Right lobe of liver (tissue), 6 donors: ENCODE results near the gene ZMYM4. TPM values are rescaled to one million over a fixed set of nuclear protein-coding genes. Genes with fewer than 3 reads are reported as not detected.
A peak's percentile ranks its signal among the peaks of the same experiment; 100 is the strongest.

Experiments used
- ATAC-seq, 4 donors: fragments of 200-7000 bp; cut with Tn5 transposase; one replicate each; pipeline ENCODE4 v1.9.1; 2020; ENCODE audit warnings: mild to moderate bottlenecking in 4 of 4, moderate library complexity in 4 of 4
- DNase-seq, 3 donors: peaks; one replicate each; pipeline ENCODE4 v3.0.0-alpha.2; 2020
- H3K27ac ChIP-seq, 3 donors: fragments of 200-600 bp; one replicate each; pipeline ENCODE4 v1.8.0; 2022
- H3K27me3 ChIP-seq, 2 donors: fragments of 200-600 bp; one replicate each; pipeline ENCODE4 v1.8.0; 2022
- H3K36me3 ChIP-seq, 4 donors: fragments of 200-600 bp; sonication (generic) in 1 of 4; one replicate each; pipeline versions ENCODE4 v1.5.1 to v1.8.0; 2017 to 2022; ENCODE audit warnings: control low read depth in 1 of 4
- H3K4me1 ChIP-seq, 4 donors: fragments of 200-600 bp; sonication (generic) in 1 of 4; one replicate each; pipeline versions ENCODE4 v1.5.1 to v1.8.0; 2017 to 2022; ENCODE audit warnings: control low read depth in 1 of 4
- H3K4me3 ChIP-seq, 3 donors: fragments of 200-600 bp; one replicate each; pipeline ENCODE4 v1.8.0; 2022
- H3K9me3 ChIP-seq, 4 donors: fragments of 200-600 bp; sonication (generic) in 1 of 4; one replicate each; pipeline versions ENCODE4 v1.5.1 to v1.8.0; 2017 to 2022; ENCODE audit warnings: control low read depth in 1 of 4
- POLR2A ChIP-seq: fragments of 450-650 bp; IDR thresholded peaks from one replicate; pipeline ENCODE4 v1.6.1; 2017; ENCODE audit warnings: antibody characterized with exemption, mild to moderate bottlenecking
- WGBS: methylation state at CpG from one replicate; pipeline ENCODE4 v1.1.6; 2018; ENCODE audit warnings: low coverage, low lambda C conversion rate; ENCODE audit not compliant: insufficient coverage; ENCODE audit errors: missing lambda C conversion rate; 5-methylcytosine and 5-hydroxymethylcytosine counted together
- intact Hi-C, 2 donors: fragments of 100-400 bp; cut with DNase I; formaldehyde crosslinking; loops; one replicate each; pipeline versions ENCODE4 v1.11.2 to v1.14.1; 2022
- total RNA-seq, 6 experiments: library from RNA; depleted of rRNA in 2 of 6; stranded (reverse); fragments of >200 nt in 2 of 6; fragmentation: NEBNext Ultra II Directional in 3 of 6; extraction: Animal tissue kit (Norgen Biotek cat#: 25700) in 3 of 6; gene quantifications; one replicate each; pipeline versions ENCODE4 v1.1.0 to v1.2.4, GENCODE V29; 2016 to 2023
- TF ChIP-seq, protein P1 (sequence below), 4 donors: fragments of 200-600 bp in 3 of 4; fragments of 450-650 bp in 1 of 4; IDR thresholded peaks; one replicate each; pipeline versions ENCODE4 v1.5.1 to v1.8.0; 2016 to 2022; ENCODE audit warnings: antibody characterized with exemption in 4 of 4, mild to moderate bottlenecking in 2 of 4
- donor health status: DM: no; HTN: yes; CAD: no.
- donor health status: DM: no; HTN: no; CAD: no.
- donor health status: DM: no; HTN: no; CAD: no.
- donor health status: DM: no; HTN: yes; CAD: no.
- donor health status: DM: no; HTN: yes; CAD: no.

The ZMYM4 gene
- total RNA-seq, 6 experiments from 2014 or later, result 13.3 to 20.4 (median 17.1) TPM

DNA sequence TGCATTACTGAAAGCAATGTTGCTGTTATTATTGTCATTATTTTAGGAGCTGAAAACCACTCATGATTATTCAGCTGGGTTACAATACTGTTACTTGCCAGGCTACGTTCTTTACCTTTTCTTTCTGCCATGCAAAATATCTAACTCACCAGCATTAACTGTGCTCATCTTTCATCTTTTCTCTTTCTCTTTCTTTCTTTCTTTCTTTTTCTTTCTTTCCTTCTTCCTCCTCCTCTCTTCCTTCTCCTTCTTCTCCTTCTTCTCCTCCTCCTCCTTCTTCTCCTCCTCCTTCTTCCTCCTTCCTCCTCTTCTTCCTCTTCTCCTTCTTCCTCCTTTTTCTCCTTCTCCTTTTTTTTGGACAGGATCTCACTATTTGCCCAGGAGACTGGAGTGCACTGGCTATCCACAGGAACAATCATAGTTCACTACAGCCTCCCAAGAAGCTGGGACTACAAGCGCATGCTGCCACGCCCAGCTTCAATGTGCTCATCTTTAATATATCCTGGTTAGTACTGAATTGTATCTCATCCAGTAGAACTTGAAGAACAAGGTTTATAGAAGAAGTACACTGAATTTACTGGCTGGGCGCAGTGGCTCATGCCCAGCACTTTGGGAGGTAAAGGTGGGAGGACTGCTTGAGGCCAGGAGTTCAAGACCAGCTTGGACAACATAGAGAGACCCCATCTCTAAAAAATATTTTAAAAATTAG lies 6.9 kb upstream of the ZMYM4 start:
- no peaks in the 10 kb centered on the region for H3K36me3 ChIP-seq
- H3K4me1 ChIP-seq, result no peaks in the 10 kb centered on the region
- DNase-seq (no peak), ATAC-seq (no peak)
- H3K27me3 ChIP-seq, result no peaks in the 10 kb centered on the region
- H3K27ac ChIP-seq, result no peak overlapping the region
- TF ChIP-seq POLR2A, result no peak
- TF ChIP-seq, protein P1, sequence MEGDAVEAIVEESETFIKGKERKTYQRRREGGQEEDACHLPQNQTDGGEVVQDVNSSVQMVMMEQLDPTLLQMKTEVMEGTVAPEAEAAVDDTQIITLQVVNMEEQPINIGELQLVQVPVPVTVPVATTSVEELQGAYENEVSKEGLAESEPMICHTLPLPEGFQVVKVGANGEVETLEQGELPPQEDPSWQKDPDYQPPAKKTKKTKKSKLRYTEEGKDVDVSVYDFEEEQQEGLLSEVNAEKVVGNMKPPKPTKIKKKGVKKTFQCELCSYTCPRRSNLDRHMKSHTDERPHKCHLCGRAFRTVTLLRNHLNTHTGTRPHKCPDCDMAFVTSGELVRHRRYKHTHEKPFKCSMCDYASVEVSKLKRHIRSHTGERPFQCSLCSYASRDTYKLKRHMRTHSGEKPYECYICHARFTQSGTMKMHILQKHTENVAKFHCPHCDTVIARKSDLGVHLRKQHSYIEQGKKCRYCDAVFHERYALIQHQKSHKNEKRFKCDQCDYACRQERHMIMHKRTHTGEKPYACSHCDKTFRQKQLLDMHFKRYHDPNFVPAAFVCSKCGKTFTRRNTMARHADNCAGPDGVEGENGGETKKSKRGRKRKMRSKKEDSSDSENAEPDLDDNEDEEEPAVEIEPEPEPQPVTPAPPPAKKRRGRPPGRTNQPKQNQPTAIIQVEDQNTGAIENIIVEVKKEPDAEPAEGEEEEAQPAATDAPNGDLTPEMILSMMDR (IDR thresholded peaks at IDR 0.05), result no peak
- 94% methylated on average over 4 of the region's 4 CpGs for WGBS
- intact Hi-C loops, result no loop called here
- H3K9me3 ChIP-seq, result no peaks in the 10 kb centered on the region
- H3K4me3 ChIP-seq, result no peak overlapping the region

DNA sequence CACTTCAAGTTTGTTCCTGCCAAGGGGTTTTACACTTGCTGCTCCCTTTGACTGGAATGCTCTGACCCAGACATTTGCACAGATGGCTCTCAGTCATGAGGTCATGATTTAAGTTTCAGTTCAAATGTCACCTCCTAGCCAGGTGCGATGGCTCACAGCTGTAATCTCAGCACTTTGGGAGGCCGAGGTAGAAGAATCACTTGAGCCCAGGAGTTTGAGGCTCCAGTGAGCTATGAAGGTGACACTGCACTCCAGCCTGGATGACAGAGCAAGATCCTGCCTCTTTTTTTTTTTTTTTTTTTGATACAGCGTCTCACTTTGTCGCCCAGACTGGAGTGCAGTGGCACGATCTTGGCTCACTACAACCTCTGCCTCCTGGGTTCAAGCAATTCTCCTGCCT lies 4.5 kb upstream of the ZMYM4 start:
- Histone ChIP-seq H3K4me1 (peaks cover 0 to 3% (median 0%) of the 10 kb centered on the region in 4 donors), H3K36me3 (no peaks in the 10 kb centered on the region), H3K4me3 (no peak overlapping the region), H3K27me3 (no peaks in the 10 kb centered on the region), H3K9me3 (no peaks in the 10 kb centered on the region), H3K27ac (no peak overlapping the region)
- DNase-seq (no peak), ATAC-seq (no peak)
- TF ChIP-seq, protein P1 (IDR thresholded peaks at IDR 0.05), result no peak
- TF ChIP-seq POLR2A, result no peak
- WGBS, result 81% methylated on average over 3 of the region's 5 CpGs
- intact Hi-C loops, result no loop called here

DNA sequence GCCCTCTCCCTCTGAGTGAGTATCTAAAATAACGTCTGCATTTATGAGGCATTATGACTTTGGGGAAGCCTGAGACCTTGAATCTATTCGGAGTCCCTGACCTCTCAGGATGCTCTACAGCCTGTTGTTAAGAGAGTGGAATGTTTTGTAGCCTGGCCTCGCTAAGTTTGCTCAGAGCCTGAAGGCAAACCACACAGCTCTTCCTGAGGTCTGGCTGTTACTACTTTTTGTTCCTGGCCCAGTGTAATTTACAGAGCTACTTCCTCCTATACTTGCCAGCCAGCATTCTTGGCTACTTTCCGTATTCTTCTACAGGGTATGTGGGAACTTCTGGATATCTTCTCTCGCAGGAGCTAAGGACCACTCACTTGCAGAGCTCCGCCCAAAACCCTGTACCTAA lies 3.6 kb upstream of the ZMYM4 start:
- Histone ChIP-seq H3K36me3 (no peaks in the 10 kb centered on the region), H3K9me3 (no peaks in the 10 kb centered on the region), H3K4me3 (no peak overlapping the region), H3K27ac (no peak overlapping the region), H3K27me3 (no peaks in the 10 kb centered on the region), H3K4me1 (peaks cover 0 to 3% (median 0%) of the 10 kb centered on the region in 4 donors)
- intact Hi-C loops, result no loop called here
- no peak for TF ChIP-seq POLR2A
- TF ChIP-seq, protein P1 (IDR thresholded peaks at IDR 0.05), result no peak
- DNase-seq, result no peak
- WGBS, result 20% methylated on average over 6 of the region's 6 CpGs
- ATAC-seq, result peak in 1 of 4 donors; percentile 65

DNA sequence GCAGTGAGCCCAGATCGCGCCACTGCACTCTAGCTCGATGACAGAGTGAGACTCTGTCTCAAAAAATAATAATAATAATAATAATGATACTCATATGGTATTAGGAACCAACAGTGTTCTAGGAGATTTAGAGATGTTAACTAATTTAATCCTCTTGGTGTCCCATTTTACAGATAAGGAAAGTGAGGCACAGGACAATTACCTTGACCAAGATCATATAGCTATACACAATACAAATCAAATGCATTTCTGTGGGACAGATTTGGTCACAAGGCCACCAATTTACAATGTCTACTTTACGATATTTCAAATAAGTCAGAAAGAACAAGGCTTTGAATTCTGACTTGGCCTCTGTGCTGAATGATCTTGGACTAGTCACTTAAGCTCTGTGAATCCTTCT lies 2.2 kb upstream of the ZMYM4 start:
- H3K36me3 ChIP-seq, result no peaks in the 10 kb centered on the region
- 100% methylated on average over 4 of the region's 4 CpGs for WGBS
- ATAC-seq, result no peak
- H3K4me3 ChIP-seq, result no peak overlapping the region
- TF ChIP-seq POLR2A, result no peak
- TF ChIP-seq, protein P1 (IDR thresholded peaks at IDR 0.05), result no peak
- intact Hi-C loops, result no loop called here
- H3K27ac ChIP-seq, result no peak overlapping the region
- peaks cover 0 to 3% (median 0%) of the 10 kb centered on the region in 4 donors for H3K4me1 ChIP-seq
- H3K27me3 ChIP-seq, result no peaks in the 10 kb centered on the region
- H3K9me3 ChIP-seq, result no peaks in the 10 kb centered on the region
- DNase-seq, result no peak
